Stimulated activated CD8-positive, alpha-beta memory T cell treated with anti-CD3 and anti-CD28 coated beads, Interleukin-4, amount 100 ng/mL, for 4 hours (primary cell): Measurements from ENCODE around the gene ARHGAP10.

Source experiments
- DNase-seq, 2 donors: peaks; one replicate each; pipeline ENCODE4 v3.0.0-alpha.2; 2020; ENCODE audit warnings: low read depth in 2 of 2, low spot score in 1 of 2

Gene ARHGAP10

DNA sequence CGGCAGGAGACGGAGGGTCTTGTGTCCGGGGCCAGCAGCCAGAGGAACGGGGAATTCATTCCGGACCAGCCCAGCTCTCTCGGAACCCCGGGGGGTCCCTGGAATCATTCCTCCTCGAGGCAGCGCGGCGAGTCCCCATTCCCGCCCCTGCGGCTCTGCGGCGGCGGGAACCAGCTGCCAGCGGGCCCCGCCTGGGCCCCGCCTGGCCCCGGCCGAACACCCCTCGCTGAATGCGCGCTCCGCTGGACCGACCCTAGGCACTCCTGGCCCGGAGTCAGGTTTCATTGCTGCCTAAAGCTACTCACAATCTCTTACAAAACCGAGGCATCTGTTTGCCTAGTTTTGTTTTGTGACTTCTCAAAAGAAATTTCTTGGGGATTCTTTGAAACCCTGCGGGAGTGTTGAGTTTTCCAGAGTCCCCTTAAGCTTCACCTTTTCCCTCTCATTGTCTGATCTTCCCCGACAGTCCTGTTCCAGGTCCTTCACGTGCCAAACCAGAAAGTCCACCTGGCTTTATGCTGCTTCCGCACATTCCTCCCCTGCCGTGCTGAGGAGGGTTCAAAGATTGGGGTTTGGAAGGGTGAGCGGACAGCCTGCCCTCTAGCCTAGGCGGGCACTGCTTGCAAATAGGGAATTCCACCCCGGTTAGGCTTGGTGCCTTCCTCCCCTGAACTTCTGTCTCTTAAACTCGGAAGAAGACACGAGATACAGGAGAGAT is 789 bp downstream of the ARHGAP10 start:
- DNase-seq = no peak

- no peak for DNase-seq
Measured at GRCh38 chr4:147733716-147734344, 1.9 kb downstream of the ARHGAP10 start.

DNA sequence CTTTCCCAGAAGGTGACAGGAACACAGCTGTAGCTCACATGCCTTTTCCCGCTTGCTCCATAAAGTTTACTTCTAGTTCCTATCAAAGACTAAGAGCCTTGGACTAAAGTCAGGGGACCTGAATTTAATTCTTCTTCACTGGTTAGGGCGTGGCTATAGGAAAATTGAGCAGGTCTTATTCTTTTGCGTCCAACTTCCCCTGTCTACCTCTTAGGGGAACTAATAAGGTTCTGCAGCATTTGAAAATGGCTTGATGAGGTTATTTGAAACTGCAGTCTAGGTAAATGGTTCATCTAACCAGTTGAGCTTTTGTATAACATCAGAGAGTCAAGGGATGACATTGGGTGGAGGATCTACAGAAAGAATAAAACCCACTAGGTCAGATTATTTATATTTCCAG is 2.6 kb downstream of the ARHGAP10 start:
- DNase-seq = no peak

- DNase-seq = no peak
Measured at GRCh38 chr4:147735413-147736301, 3.8 kb downstream of the ARHGAP10 start.

DNA sequence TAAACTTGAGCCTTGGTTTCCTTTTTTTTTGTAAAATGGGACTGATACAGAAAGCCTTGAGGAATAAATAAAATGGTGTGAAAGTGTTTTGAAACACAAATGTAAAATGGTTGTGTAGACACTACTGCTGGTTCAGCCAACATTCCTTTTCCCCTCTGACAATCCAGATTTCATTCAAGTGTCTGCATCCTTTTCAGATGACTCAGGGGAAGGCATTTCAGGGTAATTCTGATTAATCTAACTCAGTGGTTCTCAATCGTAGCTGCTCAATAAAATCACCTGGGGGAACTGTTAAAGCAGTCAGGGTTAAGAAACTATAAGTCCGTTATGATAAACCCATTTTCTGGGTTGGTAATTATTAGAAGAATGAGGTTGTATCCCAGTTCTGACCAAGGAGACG is 4.6 kb downstream of the ARHGAP10 start:
- no peak for DNase-seq

DNA sequence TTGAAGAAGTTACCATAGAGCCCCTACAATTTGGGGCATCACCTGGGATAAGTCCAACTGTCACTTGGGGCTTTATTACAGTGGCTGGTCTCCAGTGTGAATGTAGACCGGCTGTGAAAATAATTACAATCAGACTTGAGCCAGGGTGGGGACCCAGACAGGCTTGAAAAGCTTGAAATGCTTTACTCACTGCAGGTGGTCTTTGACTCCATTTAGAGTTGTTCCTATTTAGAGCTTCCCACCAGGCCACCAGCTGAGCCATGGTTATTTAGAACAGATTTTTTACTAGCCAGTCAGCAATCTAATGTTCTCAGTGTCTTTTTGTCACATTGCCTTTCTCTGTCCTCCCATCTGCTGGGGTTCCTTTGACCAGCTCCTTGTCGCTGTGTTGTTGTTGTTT is 5.7 kb downstream of the ARHGAP10 start:
- no peak for DNase-seq

- DNase-seq = no peak
Measured at GRCh38 chr4:147739239-147739823, 7.4 kb downstream of the ARHGAP10 start.

DNA sequence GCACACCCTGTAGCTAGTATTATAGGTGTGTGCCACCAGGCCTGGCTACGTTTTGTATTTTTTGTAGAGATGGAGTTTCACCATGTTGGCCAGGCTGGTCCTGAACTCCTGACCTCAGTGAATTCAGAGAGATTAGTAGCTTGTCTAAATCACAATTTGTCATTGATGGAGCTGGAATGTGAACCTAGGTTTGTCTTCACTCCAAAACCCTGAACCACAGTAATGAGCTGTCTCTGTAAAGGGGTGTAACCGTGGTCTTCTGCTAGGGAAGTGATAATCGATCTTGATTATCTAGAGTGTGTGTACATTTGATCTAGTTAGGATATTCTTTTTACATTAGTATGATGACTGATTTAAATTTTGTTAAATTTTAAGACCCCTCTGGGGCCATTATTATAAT is 8.3 kb downstream of the ARHGAP10 start:
- no peak for DNase-seq

GRCh38 chr4:147741190-147741788 is 9.4 kb downstream of the ARHGAP10 start:
- no peak for DNase-seq

GRCh38 chr4:147747787-147748454 is 16.0 kb downstream of the ARHGAP10 start:
- no peak for DNase-seq

- no peak for DNase-seq
Measured at GRCh38 chr4:147749811-147750321, 18.0 kb downstream of the ARHGAP10 start.

DNA sequence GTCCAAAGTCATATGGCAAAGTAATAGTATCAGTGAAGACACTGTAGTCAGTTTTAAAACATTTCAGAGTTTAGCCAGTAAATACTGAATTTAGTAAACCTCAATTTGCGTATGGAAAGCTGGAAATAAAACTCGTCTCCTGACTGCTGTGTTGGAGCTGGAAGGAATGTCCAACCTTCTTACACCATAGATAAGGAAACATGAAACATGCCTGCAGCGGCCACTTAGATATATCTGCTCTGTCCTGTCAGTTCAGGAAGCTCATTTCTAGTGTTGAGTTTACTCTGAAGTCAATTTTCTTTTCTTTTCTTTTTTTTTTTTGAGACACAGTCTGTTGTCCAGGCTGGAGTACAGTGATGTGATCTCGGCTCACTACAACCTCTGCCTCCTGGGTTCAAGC is 21.2 kb downstream of the ARHGAP10 start:
- no peak for DNase-seq

DNA sequence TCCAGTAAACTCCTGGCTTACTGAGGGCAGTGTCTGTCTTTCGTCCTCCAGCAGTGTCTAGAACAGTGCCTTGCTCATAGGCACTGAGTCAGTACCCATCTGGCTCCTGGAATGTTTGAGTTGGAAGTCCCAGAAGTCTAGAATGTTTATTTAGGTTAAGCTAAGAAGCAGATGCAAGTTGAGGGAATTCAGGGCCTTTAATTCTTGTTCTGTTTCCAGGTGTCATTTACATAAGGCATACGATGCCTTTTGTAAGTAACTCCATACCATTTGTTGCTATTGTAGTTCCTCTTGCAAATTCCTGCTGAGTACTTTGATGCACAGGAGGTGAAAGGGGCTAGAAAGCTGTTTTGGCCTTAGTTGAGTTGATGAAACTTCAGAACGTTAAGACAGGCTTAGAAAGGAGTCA is 22.2 kb downstream of the ARHGAP10 start:
- DNase-seq = no peak

GRCh38 chr4:147755561-147756295 is 23.8 kb downstream of the ARHGAP10 start:
- DNase-seq = no peak

DNA sequence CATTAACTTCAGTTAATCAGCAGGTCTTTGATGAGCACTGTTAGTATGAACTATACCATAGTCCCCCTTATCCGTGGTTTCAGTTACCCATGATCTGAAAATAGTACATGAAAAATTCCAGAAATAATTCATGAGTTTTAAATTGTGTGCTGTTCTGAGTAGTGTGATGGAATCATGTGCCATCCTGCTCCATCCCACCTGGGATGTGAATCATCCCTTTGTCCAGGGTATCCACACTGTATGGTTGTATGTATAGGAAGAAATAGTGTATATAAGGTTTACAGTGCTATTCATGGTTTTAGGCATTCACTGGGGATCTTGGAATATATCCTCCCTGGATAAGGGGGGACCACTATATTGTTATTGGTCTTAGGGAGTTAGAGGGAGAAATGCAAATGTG is 24.5 kb downstream of the ARHGAP10 start:
- no peak for DNase-seq

- DNase-seq = no peak
Measured at GRCh38 chr4:147760176-147760575, 28.3 kb downstream of the ARHGAP10 start.

DNA sequence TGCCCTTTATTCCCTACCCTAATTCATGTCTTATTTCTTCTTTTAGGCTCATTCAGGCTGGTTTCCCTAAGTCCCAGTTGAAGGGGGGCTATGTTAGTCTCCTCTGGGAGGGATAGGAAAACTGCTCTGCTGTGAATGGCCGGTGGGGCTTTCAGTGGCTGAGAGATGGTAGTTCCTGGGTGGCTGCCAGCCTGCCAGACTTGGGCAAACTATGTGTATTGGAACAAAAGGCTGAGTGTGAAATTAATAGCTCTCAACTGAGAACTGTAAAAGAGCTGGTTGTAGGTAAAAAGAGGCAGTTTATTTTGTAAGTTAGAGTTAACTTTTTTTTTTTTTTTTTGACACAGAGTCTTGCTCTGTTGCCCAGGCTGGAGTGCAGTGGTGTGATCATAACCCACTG is 28.8 kb downstream of the ARHGAP10 start:
- DNase-seq = no peak

- no peak for DNase-seq
Measured at GRCh38 chr4:147761218-147761883, 29.5 kb downstream of the ARHGAP10 start.

DNA sequence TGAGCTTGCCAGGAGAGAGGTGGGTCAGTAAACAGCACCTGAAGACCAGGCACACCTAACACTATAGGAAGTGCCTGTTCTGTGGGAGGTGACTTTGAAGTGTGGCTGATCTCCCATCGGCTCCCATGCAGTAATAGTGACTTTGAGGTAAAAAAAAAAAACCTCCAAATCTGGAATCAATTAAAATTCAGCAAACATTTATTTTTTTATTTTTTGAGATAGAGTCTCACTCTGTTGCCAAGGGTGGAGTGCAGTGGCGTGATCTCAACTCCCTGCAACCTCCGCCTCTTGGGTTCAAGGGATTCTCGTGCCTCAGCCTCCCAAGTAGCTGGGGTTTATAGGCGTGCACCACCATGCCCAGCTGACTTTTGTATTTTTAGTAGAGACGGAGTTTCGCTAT is 32.4 kb downstream of the ARHGAP10 start:
- DNase-seq = no peak
